ENCODE results near the gene GALNT17.

Gene GALNT17

DNA sequence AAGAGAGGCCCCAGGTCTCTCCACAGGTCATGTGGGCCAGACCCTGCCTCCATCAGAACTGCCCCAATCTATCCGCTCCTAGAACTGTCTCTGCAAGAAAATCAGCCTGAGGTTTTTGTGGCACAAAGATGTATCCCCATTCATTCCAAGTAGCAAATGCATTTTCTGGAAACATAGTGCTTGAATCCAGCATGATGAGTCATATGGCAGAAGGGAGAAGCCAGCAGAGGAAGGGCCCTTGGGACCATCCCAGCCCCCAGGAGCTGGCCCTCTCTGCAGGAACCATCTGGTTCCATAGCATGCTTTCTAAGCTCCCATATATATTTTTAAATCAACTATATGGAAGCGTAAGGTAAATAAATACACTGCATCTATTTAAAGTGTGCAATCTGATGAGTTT lies 563.2 kb downstream of the GALNT17 start:
- no peak overlapping the region for H3K4me3 ChIP-seq (ENCODE audit: insufficient read depth in 1 of 2, low read depth in 1 of 2, low read length in 2 of 2)
- H3K9ac ChIP-seq (ENCODE audit: low read length) = no peak overlapping the region
- no peak overlapping the region for H3K23ac ChIP-seq (ENCODE audit: low read length in 2 of 2)
- H3K9me3 ChIP-seq (ENCODE audit: control insufficient read depth, low read length) = peaks cover 7% of the 10 kb centered on the region
- H4K91ac ChIP-seq (ENCODE audit: low read length) = no peak overlapping the region
- no peak overlapping the region for H2AK5ac ChIP-seq (ENCODE audit: low read length, severe bottlenecking)
- H2BK12ac ChIP-seq (ENCODE audit: low read length in 2 of 2) = no peak overlapping the region
- 50% methylated on average over 1 of the region's 2 CpGs for WGBS
- H2BK5ac ChIP-seq (ENCODE audit: low read depth, low read length, poor library complexity, severe bottlenecking) = no peak overlapping the region
- no peak for DNase-seq
- H4K8ac ChIP-seq (ENCODE audit: low read length) = no peak overlapping the region
- H3K18ac ChIP-seq (ENCODE audit: low read depth in 1 of 2, low read length in 2 of 2) = no peak overlapping the region
- H3K14ac ChIP-seq (ENCODE audit: low read length in 2 of 2) = no peak overlapping the region
- no peak overlapping the region for H3K27ac ChIP-seq (ENCODE audit: low read length, poor library complexity, severe bottlenecking)
- H2BK15ac ChIP-seq (ENCODE audit: low read depth, poor library complexity, severe bottlenecking) = no peak overlapping the region
- no peaks in the 10 kb centered on the region for H3K79me1 ChIP-seq (replicated peaks; ENCODE audit: low read length, poor library complexity, severe bottlenecking)
- H2AFZ ChIP-seq (ENCODE audit: low read depth, low read length) = no peak overlapping the region
- no peaks in the 10 kb centered on the region for H3K4me1 ChIP-seq (ENCODE audit: control insufficient read depth, insufficient read depth, low read depth, low read length)
- no peaks in the 10 kb centered on the region for H3K27me3 ChIP-seq (ENCODE audit: control insufficient read depth in 1 of 2, insufficient read depth in 1 of 2, low read length in 2 of 2)
- H3K4me2 ChIP-seq (ENCODE audit: low read length, poor library complexity, severe bottlenecking) = no peak overlapping the region
- H2BK120ac ChIP-seq (ENCODE audit: low read depth, low read length) = no peak overlapping the region
- no peaks in the 10 kb centered on the region for H3K36me3 ChIP-seq (ENCODE audit: control insufficient read depth in 1 of 2, insufficient read depth in 2 of 2, low read depth in 1 of 2, low read length in 2 of 2)
- no peak overlapping the region for H3K4ac ChIP-seq (ENCODE audit: low read depth in 1 of 2, low read length in 2 of 2)

DNA sequence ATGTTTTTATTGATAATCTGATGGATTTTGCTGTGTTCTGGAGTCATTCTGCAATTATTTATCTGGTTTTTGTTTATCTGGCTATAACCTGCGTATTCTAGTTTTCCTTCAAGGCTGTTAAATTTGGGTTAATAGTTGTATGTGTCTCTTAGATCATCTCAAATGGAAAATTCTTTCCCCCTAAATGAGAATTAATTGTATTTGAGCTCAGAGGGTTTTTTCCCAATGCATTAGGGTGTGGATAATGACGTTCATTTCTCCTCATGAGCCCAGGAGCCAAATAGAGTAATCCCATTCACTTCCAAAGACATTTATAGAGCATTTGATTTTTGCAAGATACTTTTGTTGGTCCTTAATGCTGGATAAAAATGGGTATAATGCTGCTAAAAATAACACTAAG lies 564.6 kb downstream of the GALNT17 start:
- no peak overlapping the region for H3K4ac ChIP-seq (ENCODE audit: low read depth in 1 of 2, low read length in 2 of 2)
- no peak overlapping the region for H3K4me2 ChIP-seq (ENCODE audit: low read length, poor library complexity, severe bottlenecking)
- H3K4me3 ChIP-seq (ENCODE audit: insufficient read depth in 1 of 2, low read depth in 1 of 2, low read length in 2 of 2) = no peak overlapping the region
- no peak overlapping the region for H3K9ac ChIP-seq (ENCODE audit: low read length)
- H3K23ac ChIP-seq (ENCODE audit: low read length in 2 of 2) = no peak overlapping the region
- H3K14ac ChIP-seq (ENCODE audit: low read length in 2 of 2) = no peak overlapping the region
- H2BK12ac ChIP-seq (ENCODE audit: low read length in 2 of 2) = no peak overlapping the region
- no peak overlapping the region for H4K8ac ChIP-seq (ENCODE audit: low read length)
- no peaks in the 10 kb centered on the region for H3K36me3 ChIP-seq (ENCODE audit: control insufficient read depth in 1 of 2, insufficient read depth in 2 of 2, low read depth in 1 of 2, low read length in 2 of 2)
- 80% methylated on average over 1 of the region's 2 CpGs for WGBS
- no peak overlapping the region for H3K27ac ChIP-seq (ENCODE audit: low read length, poor library complexity, severe bottlenecking)
- H4K91ac ChIP-seq (ENCODE audit: low read length) = no peak overlapping the region
- H3K79me1 ChIP-seq (replicated peaks; ENCODE audit: low read length, poor library complexity, severe bottlenecking) = no peaks in the 10 kb centered on the region
- H2BK15ac ChIP-seq (ENCODE audit: low read depth, poor library complexity, severe bottlenecking) = no peak overlapping the region
- H3K18ac ChIP-seq (ENCODE audit: low read depth in 1 of 2, low read length in 2 of 2) = no peak overlapping the region
- DNase-seq = no peak
- peaks cover 7% of the 10 kb centered on the region for H3K9me3 ChIP-seq (ENCODE audit: control insufficient read depth, low read length)
- no peak overlapping the region for H2AK5ac ChIP-seq (ENCODE audit: low read length, severe bottlenecking)
- no peak overlapping the region for H2BK120ac ChIP-seq (ENCODE audit: low read depth, low read length)
- no peak overlapping the region for H2BK5ac ChIP-seq (ENCODE audit: low read depth, low read length, poor library complexity, severe bottlenecking)
- H3K4me1 ChIP-seq (ENCODE audit: control insufficient read depth, insufficient read depth, low read depth, low read length) = no peaks in the 10 kb centered on the region
- H2AFZ ChIP-seq (ENCODE audit: low read depth, low read length) = no peak overlapping the region
- H3K27me3 ChIP-seq (ENCODE audit: control insufficient read depth in 1 of 2, insufficient read depth in 1 of 2, low read length in 2 of 2) = no peaks in the 10 kb centered on the region

DNA sequence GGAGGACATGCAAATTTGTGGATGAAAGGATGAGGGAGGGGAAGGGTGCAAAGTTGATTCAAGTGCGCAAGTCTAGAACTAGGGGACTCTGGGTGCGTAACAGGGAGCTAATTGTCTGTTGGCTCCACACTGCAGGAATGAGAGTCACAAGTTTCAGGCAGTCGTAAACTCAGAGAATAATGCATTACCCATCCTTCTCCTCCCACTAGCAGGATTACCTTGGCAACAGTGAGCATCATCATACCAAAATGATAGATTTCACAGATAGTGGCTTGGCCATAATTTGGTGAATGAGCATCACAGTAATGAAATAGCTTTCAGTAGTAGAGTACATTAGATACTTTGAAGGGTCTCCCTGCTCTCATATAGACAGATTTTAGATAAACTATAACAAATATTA lies 565.5 kb downstream of the GALNT17 start:
- Histone ChIP-seq H3K79me1 (replicated peaks; ENCODE audit: low read length, poor library complexity, severe bottlenecking) (no peaks in the 10 kb centered on the region), H3K36me3 (ENCODE audit: control insufficient read depth in 1 of 2, insufficient read depth in 2 of 2, low read depth in 1 of 2, low read length in 2 of 2) (no peaks in the 10 kb centered on the region)
- 100% methylated on average over 1 of the region's 3 CpGs for WGBS

DNA sequence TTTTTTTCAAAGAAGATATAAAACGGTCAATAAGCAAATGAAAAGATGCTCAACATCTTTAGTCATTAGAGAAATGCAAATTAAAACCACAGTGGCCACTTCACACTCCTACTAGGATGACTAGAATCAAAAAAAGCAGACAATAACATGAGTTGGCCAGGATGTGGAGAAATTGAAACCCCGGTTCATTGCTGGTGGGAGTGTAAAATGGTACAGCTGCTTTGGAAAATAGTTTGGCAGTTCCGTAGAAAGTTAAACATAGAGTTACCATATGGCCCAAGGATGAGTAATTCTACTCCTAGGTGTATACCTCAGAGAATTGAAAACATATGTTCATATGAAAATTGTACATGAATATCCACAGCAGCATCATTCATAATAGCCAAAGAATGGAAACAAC lies 573.3 kb downstream of the GALNT17 start:
- H3K4me3 ChIP-seq (ENCODE audit: insufficient read depth in 1 of 2, low read depth in 1 of 2, low read length in 2 of 2) = no peak overlapping the region
- 64% methylated on average over 1 of the region's 3 CpGs for WGBS
- no peak overlapping the region for H3K4me2 ChIP-seq (ENCODE audit: low read length, poor library complexity, severe bottlenecking)
- H3K14ac ChIP-seq (ENCODE audit: low read length in 2 of 2) = no peak overlapping the region
- no peaks in the 10 kb centered on the region for H3K36me3 ChIP-seq (ENCODE audit: control insufficient read depth in 1 of 2, insufficient read depth in 2 of 2, low read depth in 1 of 2, low read length in 2 of 2)
- H3K27me3 ChIP-seq (ENCODE audit: control insufficient read depth in 1 of 2, insufficient read depth in 1 of 2, low read length in 2 of 2) = no peaks in the 10 kb centered on the region
- H2BK5ac ChIP-seq (ENCODE audit: low read depth, low read length, poor library complexity, severe bottlenecking) = no peak overlapping the region
- no peaks in the 10 kb centered on the region for H3K9me3 ChIP-seq (ENCODE audit: control insufficient read depth, low read length)
- no peak overlapping the region for H3K9ac ChIP-seq (ENCODE audit: low read length)
- H2AK5ac ChIP-seq (ENCODE audit: low read length, severe bottlenecking) = no peak overlapping the region
- no peak overlapping the region for H3K18ac ChIP-seq (ENCODE audit: low read depth in 1 of 2, low read length in 2 of 2)
- H3K27ac ChIP-seq (ENCODE audit: low read length, poor library complexity, severe bottlenecking) = no peak overlapping the region
- no peak overlapping the region for H3K4ac ChIP-seq (ENCODE audit: low read depth in 1 of 2, low read length in 2 of 2)
- H3K79me1 ChIP-seq (replicated peaks; ENCODE audit: low read length, poor library complexity, severe bottlenecking) = no peaks in the 10 kb centered on the region
- no peak overlapping the region for H2AFZ ChIP-seq (ENCODE audit: low read depth, low read length)
- no peak overlapping the region for H4K8ac ChIP-seq (ENCODE audit: low read length)
- no peak overlapping the region for H2BK12ac ChIP-seq (ENCODE audit: low read length in 2 of 2)
- DNase-seq = no peak
- H4K91ac ChIP-seq (ENCODE audit: low read length) = no peak overlapping the region
- no peak overlapping the region for H2BK15ac ChIP-seq (ENCODE audit: low read depth, poor library complexity, severe bottlenecking)
- H3K23ac ChIP-seq (ENCODE audit: low read length in 2 of 2) = no peak overlapping the region
- H2BK120ac ChIP-seq (ENCODE audit: low read depth, low read length) = no peak overlapping the region
- no peaks in the 10 kb centered on the region for H3K4me1 ChIP-seq (ENCODE audit: control insufficient read depth, insufficient read depth, low read depth, low read length)

More for the DNA sequence above, 565.5 kb downstream of the GALNT17 start:
- no peak overlapping the region for H3K23ac ChIP-seq (ENCODE audit: low read length in 2 of 2)
- no peak overlapping the region for H2BK15ac ChIP-seq (ENCODE audit: low read depth, poor library complexity, severe bottlenecking)
- no peaks in the 10 kb centered on the region for H3K27me3 ChIP-seq (ENCODE audit: control insufficient read depth in 1 of 2, insufficient read depth in 1 of 2, low read length in 2 of 2)
- no peak overlapping the region for H3K4ac ChIP-seq (ENCODE audit: low read depth in 1 of 2, low read length in 2 of 2)
- H3K27ac ChIP-seq (ENCODE audit: low read length, poor library complexity, severe bottlenecking) = no peak overlapping the region
- H2AK5ac ChIP-seq (ENCODE audit: low read length, severe bottlenecking) = no peak overlapping the region
- H3K9me3 ChIP-seq (ENCODE audit: control insufficient read depth, low read length) = peaks cover 7% of the 10 kb centered on the region
- no peak overlapping the region for H3K4me2 ChIP-seq (ENCODE audit: low read length, poor library complexity, severe bottlenecking)
- no peak overlapping the region for H2BK120ac ChIP-seq (ENCODE audit: low read depth, low read length)
- no peak overlapping the region for H3K18ac ChIP-seq (ENCODE audit: low read depth in 1 of 2, low read length in 2 of 2)
- H3K4me1 ChIP-seq (ENCODE audit: control insufficient read depth, insufficient read depth, low read depth, low read length) = no peaks in the 10 kb centered on the region
- H4K8ac ChIP-seq (ENCODE audit: low read length) = no peak overlapping the region
- no peak overlapping the region for H3K4me3 ChIP-seq (ENCODE audit: insufficient read depth in 1 of 2, low read depth in 1 of 2, low read length in 2 of 2)
- no peak for DNase-seq
- H2BK12ac ChIP-seq (ENCODE audit: low read length in 2 of 2) = no peak overlapping the region
- H3K9ac ChIP-seq (ENCODE audit: low read length) = no peak overlapping the region
- H2BK5ac ChIP-seq (ENCODE audit: low read depth, low read length, poor library complexity, severe bottlenecking) = no peak overlapping the region
- no peak overlapping the region for H4K91ac ChIP-seq (ENCODE audit: low read length)
- no peak overlapping the region for H2AFZ ChIP-seq (ENCODE audit: low read depth, low read length)
- H3K14ac ChIP-seq (ENCODE audit: low read length in 2 of 2) = no peak overlapping the region
